Measurements from ENCODE around the gene C2orf80. TPM values are rescaled to one million over a fixed set of nuclear protein-coding genes. Genes with fewer than 3 reads are reported as not detected.
A peak's percentile ranks its signal among the peaks of the same experiment; 100 is the strongest.

Gene C2orf80
- total and polyA plus RNA-seq, 9 of the 15 experiments (the other 6 are each of a cell fraction or from before 2014, with no cell fraction given) = not detected

- TF ChIP-seq KDM4B (IDR thresholded peaks at IDR 0.05; ENCODE audit: borderline replicate concordance in 2 of 2, low read depth in 1 of 2) (no peak), E2F8 (IDR thresholded peaks at IDR 0.05; ENCODE audit: low read depth, partially characterized antibody) (no peak), TEAD4 (IDR thresholded peaks at IDR 0.05; ENCODE audit: low read length) (0 out of 2 replicates have a peak, but pooled peaks have one; percentile 24), TEAD4 (CRISPR knock-in tag; IDR thresholded peaks at IDR 0.05; ENCODE audit: borderline replicate concordance) (no peak), SMC3 (conservative IDR thresholded peaks at IDR 0.05; ENCODE audit: insufficient read depth, low read depth, low read length) (peak; percentile 37; the same call in 1 of the 2 replicates), CTCF (IDR thresholded peaks at IDR 0.05 in 2 of 3, conservative IDR thresholded peaks at IDR 0.05 in 1 of 3; ENCODE audit: insufficient read depth in 2 of 3, low read depth in 1 of 3, low read length in 3 of 3) (peak; percentile 75 to 83 (median 79)), CEBPG (CRISPR knock-in tag; IDR thresholded peaks at IDR 0.05) (peak; percentile 22; the same call in 1 of the 2 replicates), CEBPG (tag; conservative IDR thresholded peaks at IDR 0.05 in 1 of 2, IDR thresholded peaks at IDR 0.05 in 1 of 2) (peak in 1 of 2 experiments; percentile 22; a peak in 1 of 4 replicates), PHTF2 (CRISPR knock-in tag; IDR thresholded peaks at IDR 0.05) (no peak), YY1 (IDR thresholded peaks at IDR 0.05; ENCODE audit: borderline replicate concordance in 1 of 3, control insufficient read depth in 1 of 3, extremely low read depth in 1 of 3, insufficient read depth in 3 of 3, insufficient read length in 1 of 3, insufficient replicate concordance in 2 of 3, low read depth in 1 of 3, low read length in 2 of 3) (peak in 1 of 3 experiments; percentile 19)
- TF ChIP-seq, protein P1, sequence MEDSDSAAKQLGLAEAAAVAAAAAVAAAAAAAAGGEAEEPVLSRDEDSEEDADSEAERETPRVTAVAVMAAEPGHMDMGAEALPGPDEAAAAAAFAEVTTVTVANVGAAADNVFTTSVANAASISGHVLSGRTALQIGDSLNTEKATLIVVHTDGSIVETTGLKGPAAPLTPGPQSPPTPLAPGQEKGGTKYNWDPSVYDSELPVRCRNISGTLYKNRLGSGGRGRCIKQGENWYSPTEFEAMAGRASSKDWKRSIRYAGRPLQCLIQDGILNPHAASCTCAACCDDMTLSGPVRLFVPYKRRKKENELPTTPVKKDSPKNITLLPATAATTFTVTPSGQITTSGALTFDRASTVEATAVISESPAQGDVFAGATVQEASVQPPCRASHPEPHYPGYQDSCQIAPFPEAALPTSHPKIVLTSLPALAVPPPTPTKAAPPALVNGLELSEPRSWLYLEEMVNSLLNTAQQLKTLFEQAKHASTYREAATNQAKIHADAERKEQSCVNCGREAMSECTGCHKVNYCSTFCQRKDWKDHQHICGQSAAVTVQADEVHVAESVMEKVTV (CRISPR knock-in tag; IDR thresholded peaks at IDR 0.05) = peak; percentile 31; the same call in 1 of the 2 replicates
Measured at GRCh38 chr2:208175069-208175839, 14.6 kb downstream of the C2orf80 start (continued).

All from K562 (cell line).